ENCODE measurements around the gene VRK1.
A peak's percentile ranks its signal among the peaks of the same experiment; 100 is the strongest.
"Not testable (repeated sequence)": the region's sequence is repeated elsewhere in the genome, so short reads cannot be mapped to it uniquely, and the experiment has no call there.

The VRK1 gene

DNA sequence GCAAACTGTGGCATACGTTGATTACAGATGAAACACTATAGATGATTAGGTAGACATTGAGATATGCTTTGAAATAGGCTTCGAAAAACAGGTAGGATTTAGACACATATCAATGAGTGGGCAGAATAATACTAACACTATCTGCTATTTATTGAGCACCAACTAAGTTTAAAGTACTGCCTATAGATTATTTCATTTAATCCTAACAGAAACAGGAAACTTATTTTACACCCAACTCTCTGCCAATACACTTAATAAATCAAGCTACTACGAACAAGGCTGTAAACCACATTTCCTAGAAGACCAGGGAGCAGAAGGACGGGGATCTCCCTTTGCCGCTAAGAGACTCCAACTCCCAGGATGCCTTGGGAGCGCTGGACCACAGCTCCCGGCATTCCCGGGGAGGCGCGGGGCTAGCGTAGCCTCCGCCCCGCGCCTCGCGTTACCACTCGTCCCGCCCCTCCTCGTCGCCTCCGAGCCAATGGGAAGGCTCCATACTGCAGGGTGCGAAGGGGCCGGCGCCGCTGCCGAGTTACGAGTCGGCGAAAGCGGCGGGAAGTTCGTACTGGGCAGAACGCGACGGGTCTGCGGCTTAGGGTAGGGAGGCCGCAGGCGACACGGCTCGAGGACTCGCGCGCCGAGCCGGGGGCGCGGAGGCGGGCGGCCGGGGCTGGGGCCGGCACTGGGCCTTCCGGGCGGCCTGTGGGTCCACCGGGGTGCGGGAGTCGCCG lies at the start of gene VRK1:
TSS of gene VRK1 (plus strand) at position 532 of the 731 bp plus-strand sequence. CDS start 36,090 bp downstream, outside the sequence.
- peak; percentile 96 to 99 for DNase-seq

GRCh38 chr14:96747608-96748007 lies 49.6 kb upstream of the VRK1 start:
- DNase-seq = no peak

GRCh38 chr14:96748362-96748761 lies 48.8 kb upstream of the VRK1 start:
- DNase-seq = no peak

DNA sequence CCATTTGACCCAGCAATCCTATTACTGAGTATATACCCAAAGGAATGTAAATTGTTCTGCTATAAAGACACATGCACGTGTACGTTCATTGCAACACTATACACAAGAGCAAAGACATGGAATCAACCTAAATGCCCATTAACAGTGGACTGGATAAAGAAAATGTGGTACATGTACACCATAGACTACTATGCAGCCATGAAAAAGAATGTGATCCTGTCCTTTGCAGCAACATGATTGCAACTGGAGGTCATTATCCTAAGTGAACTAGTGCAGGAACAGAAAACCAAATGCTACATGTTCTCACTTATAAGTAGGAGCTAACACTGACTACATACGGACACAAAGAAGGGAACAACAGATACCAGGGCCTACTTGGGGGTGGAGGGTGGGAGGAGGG lies 45.7 kb upstream of the VRK1 start:
- DNase-seq = no peak

GRCh38 chr14:96752125-96752524 lies 45.1 kb upstream of the VRK1 start:
- DNase-seq = no peak

DNA sequence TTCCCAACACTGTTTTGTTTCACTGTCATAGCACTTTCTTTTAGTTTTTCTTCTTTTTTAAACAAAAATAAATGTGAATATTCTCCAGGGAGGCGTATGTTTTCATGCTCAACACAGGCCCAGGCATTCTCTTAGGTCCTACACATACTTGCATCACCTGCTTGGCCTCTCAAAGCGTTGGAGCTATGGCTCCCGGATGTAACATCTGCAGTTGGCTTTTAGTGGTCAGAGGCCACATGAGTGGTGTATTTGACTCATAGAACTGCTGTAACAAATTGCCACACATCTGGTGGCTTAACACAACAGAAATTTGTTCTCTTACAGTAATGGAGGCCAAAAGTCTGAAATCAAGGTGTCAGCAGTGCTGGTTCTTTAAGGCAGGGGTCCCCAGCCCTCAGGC lies 44.6 kb upstream of the VRK1 start:
- no peak for DNase-seq

DNA sequence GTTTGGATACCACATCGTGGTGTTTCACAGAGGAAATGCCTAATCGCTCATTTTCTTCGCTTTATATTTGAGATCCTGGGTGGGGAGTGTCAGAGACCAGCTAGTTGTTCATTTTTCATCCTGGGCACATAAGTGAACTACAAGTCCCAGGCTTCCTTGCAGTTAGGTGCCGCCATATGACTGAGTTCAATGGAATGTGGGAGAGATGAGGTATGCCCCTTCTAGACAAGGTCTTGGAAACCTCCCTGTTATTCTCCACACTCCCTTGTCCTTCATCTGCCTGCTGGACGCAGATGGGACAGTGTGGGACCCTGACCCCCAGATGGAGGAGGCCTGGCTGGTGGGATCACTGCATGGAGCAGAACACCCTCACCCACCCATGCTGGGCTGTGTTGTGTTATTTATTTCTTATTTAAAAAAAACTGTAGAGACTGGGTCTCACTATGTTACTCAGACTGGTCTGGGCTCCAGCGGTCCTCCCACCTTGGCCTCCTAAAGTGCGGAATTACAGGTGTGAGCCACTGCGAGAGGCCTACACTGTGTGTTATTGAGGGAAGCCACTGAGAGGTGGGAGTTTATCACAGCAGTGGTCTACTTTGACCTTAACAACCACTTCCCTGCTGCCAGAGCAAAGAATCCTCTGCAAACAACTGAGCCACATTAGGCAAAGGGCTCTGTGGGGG lies 42.9 kb upstream of the VRK1 start:
- DNase-seq = no peak

DNA sequence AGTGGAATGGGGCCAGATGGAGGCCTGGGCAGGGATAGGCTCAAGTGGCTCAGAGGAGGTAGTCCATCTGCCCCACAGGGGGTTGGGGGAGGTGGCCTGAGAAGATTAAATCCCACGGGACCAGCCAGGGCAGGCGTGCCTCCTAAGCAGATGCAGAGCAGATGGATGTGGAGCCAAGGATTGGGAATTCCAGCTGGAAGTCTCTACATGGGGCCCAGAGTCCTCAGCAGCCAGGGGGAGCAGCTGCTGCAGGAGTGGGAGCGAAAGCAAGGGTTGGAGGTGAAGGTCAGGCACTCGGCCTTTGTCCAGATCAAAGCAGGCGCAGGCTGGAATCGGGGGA lies 42.4 kb upstream of the VRK1 start:
- no peak for DNase-seq

GRCh38 chr14:96756745-96757144 lies 40.4 kb upstream of the VRK1 start:
- DNase-seq = no peak

GRCh38 chr14:96757456-96757855 lies 39.7 kb upstream of the VRK1 start:
- peak; percentile 5 to 17 for DNase-seq

DNA sequence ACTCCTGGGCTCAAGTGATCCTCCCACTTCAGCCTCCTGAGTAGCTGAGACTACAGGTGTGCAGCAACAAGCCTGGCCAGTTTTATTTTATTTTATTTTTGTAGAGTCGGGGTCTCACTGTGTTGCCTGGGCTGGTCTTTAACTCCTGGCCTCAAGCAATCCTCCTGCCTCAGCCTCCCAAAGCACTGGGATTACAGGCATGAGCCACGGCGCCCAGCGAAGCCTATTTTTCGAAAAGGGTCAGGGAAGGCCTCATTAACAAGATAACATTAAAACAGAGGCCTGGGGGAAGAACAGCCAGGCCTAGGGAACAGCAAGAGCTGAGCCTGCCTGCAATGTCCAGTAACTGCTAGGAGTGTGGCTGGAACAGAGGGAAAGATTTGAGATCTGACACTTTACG lies 36.1 kb upstream of the VRK1 start:
- no peak for DNase-seq

DNA sequence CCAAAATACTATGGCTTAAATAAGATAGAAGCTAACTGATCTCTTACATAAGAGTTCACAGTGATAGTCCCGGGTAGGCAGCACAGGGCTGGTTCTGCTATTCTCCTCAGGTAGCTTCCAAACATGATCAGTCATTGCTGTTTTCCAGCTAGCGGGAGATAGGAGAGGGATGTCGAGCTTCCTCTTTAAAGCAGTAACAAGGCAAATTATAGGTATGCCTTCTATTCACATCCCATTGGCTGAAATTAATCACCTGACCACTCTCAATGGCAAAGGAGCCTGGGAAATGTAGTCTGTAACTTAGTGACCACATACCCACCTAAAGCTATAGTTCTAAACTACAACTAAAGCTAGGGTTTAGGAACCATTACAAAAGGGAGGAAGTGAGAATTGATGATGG lies 34.5 kb upstream of the VRK1 start:
- DNase-seq = peak; percentile 41 to 54

DNA sequence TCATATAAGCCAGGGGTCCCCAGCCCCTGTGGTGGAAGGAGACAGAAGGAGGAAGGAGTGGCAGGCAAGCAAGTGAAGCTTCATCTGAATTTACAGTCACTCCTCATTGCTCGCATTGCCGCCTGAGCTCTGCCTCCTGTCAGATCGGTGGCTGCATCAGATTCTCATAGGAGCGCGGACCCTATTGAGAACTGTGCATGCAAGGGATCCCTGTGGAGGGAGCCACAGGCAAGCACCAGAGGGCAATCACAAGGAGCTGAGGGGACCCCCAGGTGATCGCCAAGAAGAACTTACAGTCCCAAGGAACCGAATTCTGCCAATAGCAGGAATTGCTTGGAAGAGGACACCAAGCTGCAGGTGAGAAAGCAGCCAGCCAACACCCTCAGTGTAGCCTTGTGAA lies 33.2 kb upstream of the VRK1 start:
- no peak for DNase-seq

DNA sequence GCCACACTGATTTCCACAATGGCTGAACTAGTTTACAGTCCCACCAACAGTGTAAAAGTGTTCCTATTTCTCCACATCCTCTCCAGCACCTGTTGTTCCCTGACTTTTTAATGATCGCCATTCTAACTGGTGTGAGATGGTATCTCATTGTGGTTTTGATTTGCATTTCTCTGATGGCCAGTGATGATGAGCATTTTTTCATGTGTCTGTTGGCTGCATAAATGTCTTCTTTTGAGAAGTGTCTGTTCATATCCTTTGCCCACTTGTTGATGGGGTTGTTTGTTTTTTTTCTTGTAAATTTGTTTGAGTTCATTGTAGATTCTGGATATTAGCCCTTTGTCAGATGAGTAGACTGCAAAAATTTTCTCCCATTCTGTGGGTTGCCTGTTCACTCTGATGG lies 32.0 kb upstream of the VRK1 start:
- not testable (repeated sequence) for DNase-seq

GRCh38 chr14:96772929-96773328 lies 24.3 kb upstream of the VRK1 start:
- DNase-seq = no peak

DNA sequence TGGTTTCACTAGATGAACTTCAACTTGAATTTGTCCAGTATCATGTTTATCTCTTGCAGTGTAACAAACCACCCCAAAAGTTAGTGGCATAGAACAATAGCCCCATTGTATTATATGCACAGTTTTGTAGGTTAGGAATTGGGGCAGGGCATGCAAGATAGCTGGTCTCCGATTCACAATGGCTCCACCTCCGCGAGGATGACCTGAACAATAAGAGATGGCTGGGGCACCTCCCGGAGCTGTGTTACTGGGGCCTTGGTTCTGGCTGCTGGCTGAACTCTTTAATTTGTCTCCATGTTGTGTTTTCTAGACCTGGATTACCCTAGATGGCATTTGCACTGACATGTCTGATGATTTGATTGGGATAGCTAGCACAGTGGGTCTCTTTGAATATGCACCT lies 20.4 kb upstream of the VRK1 start:
- no peak for DNase-seq

DNA sequence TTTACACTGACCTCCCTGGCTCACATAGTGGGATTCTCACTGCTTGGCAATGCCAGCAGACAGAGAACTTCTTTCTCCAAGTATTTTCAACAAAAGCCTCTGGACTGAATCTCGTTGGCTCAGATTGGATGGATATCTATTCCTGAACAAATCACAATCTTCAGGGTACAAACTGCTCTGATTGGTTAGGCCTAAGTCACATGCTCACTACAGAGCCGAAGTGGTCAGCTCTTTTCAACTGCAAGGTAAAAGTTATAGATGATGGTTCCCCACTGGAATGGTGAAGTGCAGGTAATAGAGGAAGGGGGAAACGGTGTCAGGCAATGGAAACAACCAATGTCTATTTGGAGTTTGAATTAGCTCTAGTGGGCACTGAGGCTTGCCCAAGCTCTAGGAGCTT lies 16.7 kb upstream of the VRK1 start:
- no peak for DNase-seq

DNA sequence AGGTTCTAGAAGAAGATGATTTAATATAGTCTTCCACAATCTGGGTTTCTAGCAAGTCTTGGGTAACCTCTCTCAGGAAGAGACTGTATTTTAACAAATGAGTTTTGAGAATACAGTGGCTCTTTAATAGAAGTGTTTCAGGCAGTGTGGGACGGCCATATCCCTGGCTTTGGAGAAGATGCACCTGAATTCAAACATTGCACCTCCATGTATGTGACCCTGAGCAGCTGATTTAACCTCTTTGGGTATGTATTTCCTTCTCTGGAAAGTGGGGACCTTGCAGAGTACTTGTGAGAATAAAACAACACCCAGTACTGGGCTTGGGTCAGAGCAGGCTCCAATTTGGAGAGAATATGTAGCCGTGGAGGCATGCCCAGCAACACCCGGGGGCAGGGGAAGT lies 15.8 kb upstream of the VRK1 start:
- no peak for DNase-seq

- DNase-seq = no peak
Measured at GRCh38 chr14:96782436-96782835, 14.7 kb upstream of the VRK1 start.

- DNase-seq = no peak
Measured at GRCh38 chr14:96783043-96783914, 13.9 kb upstream of the VRK1 start.

GRCh38 chr14:96783915-96784224 lies 13.3 kb upstream of the VRK1 start:
- DNase-seq = peak; percentile 94 to 95

DNA sequence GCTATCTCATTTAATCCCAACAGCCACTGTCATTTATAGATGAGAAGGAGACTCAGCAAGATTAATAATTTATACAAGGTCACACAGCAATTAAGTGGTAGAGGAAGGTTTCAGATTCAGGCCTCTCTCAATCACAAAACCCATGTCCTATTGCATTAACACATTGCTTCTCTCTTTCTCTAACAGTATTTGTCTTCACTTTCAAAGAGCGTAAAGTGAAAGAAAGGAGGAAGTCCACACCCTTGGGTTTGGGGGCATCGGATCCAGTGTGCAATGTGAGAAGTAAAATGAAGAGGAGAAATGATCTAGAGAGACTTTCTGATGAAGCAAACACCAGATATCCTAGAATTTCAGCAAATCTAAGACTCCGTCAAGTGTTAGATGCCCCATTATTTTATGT lies 7.0 kb upstream of the VRK1 start:
- peak; percentile 27 to 33 for DNase-seq

- DNase-seq = peak; percentile 57 to 64
Measured at GRCh38 chr14:96790706-96791105, 6.5 kb upstream of the VRK1 start.

GRCh38 chr14:96792003-96792402 lies 5.2 kb upstream of the VRK1 start:
- no peak for DNase-seq
